Mesenchymal stem cell (in vitro differentiated cells and primary cell): Measurements from ENCODE around the gene SLC15A2.

ENCODE experiments used
- DNase-seq: peaks from one replicate; pipeline ENCODE4 v3.0.0-alpha.2; 2013
- H2AFZ ChIP-seq: one replicate; pipeline ENCODE4 v1.6.1; 2013; ENCODE audit warnings: low read depth, mild to moderate bottlenecking, control low read depth, inconsistent platforms, low read length, moderate library complexity
- H2AK5ac ChIP-seq: 2 replicates; pipeline ENCODE4 v1.6.1; 2013; ENCODE audit warnings: low read length, moderate library complexity, mild to moderate bottlenecking, inconsistent platforms; ENCODE audit not compliant: severe bottlenecking
- H2BK120ac ChIP-seq: one replicate; pipeline ENCODE4 v1.6.1; 2013; ENCODE audit warnings: low read depth, mild to moderate bottlenecking, inconsistent platforms, low read length, moderate library complexity
- H2BK12ac ChIP-seq, 2 experiments: one replicate each; pipeline ENCODE4 v1.6.1; 2013; ENCODE audit warnings: inconsistent platforms in 2 of 2, low read length in 2 of 2, mild to moderate bottlenecking in 2 of 2, moderate library complexity in 2 of 2, control low read depth in 1 of 2
- H2BK15ac ChIP-seq: one replicate; pipeline ENCODE4 v1.6.1; 2013; ENCODE audit warnings: mild to moderate bottlenecking, low read depth, inconsistent platforms; ENCODE audit not compliant: poor library complexity, severe bottlenecking
- H2BK5ac ChIP-seq: 2 replicates; pipeline ENCODE4 v1.6.1; 2013; ENCODE audit warnings: low read depth, mild to moderate bottlenecking, low read length, control low read depth, inconsistent platforms; ENCODE audit not compliant: poor library complexity, severe bottlenecking
- H3K14ac ChIP-seq, 2 experiments: one replicate each; pipeline ENCODE4 v1.6.1; 2013; ENCODE audit warnings: inconsistent platforms in 2 of 2, low read length in 2 of 2, control low read depth in 1 of 2, mild to moderate bottlenecking in 1 of 2, moderate library complexity in 1 of 2
- H3K18ac ChIP-seq, 2 experiments: one replicate each; pipeline ENCODE4 v1.6.1; 2013; ENCODE audit warnings: inconsistent platforms in 2 of 2, low read length in 2 of 2, control low read depth in 1 of 2, low read depth in 1 of 2, mild to moderate bottlenecking in 1 of 2
- H3K23ac ChIP-seq, 2 experiments: one replicate each; pipeline ENCODE4 v1.6.1; 2013; ENCODE audit warnings: inconsistent platforms in 2 of 2, low read length in 2 of 2, mild to moderate bottlenecking in 2 of 2, moderate library complexity in 2 of 2, control low read depth in 1 of 2
- H3K27ac ChIP-seq: 2 replicates; pipeline ENCODE4 v1.5.1; 2013; ENCODE audit warnings: mild to moderate bottlenecking, moderate library complexity, low read length, control low read depth, inconsistent platforms; ENCODE audit not compliant: poor library complexity, severe bottlenecking
- H3K27me3 ChIP-seq, 2 experiments: 2 replicates each; pipeline versions ENCODE4 v1.6.1 to v1.7.0; 2013; ENCODE audit warnings: low read length in 2 of 2, mild to moderate bottlenecking in 2 of 2, moderate library complexity in 2 of 2, control low read depth in 1 of 2, inconsistent platforms in 1 of 2; ENCODE audit not compliant: control insufficient read depth in 1 of 2, insufficient read depth in 1 of 2
- H3K36me3 ChIP-seq, 2 experiments: 2 replicates each; pipeline versions ENCODE4 v1.6.1 to v1.7.0; 2013; ENCODE audit warnings: low read length in 2 of 2, control low read depth in 1 of 2, inconsistent platforms in 1 of 2, low read depth in 1 of 2, mild to moderate bottlenecking in 1 of 2; ENCODE audit not compliant: insufficient read depth in 2 of 2, control insufficient read depth in 1 of 2
- H3K4ac ChIP-seq, 2 experiments: one replicate each; pipeline ENCODE4 v1.6.1; 2013; ENCODE audit warnings: inconsistent platforms in 2 of 2, low read length in 2 of 2, mild to moderate bottlenecking in 2 of 2, moderate library complexity in 2 of 2, control low read depth in 1 of 2, low read depth in 1 of 2
- H3K4me1 ChIP-seq: 2 replicates; pipeline ENCODE4 v1.6.1; 2013; ENCODE audit warnings: low read depth, low read length, control low read depth; ENCODE audit not compliant: control insufficient read depth, insufficient read depth
- H3K4me2 ChIP-seq: 2 replicates; pipeline ENCODE4 v1.6.1; 2013; ENCODE audit warnings: low read length, mild to moderate bottlenecking, inconsistent platforms; ENCODE audit not compliant: poor library complexity, severe bottlenecking
- H3K4me3 ChIP-seq, 2 experiments: 2 replicates each; pipeline versions ENCODE4 v1.5.1 to v1.7.0; 2013; ENCODE audit warnings: low read length in 2 of 2, mild to moderate bottlenecking in 2 of 2, control low read depth in 1 of 2, low read depth in 1 of 2; ENCODE audit not compliant: insufficient read depth in 1 of 2
- H3K79me1 ChIP-seq: replicated peaks from 2 replicates; pipeline ENCODE4 v1.6.1; 2013; ENCODE audit warnings: mild to moderate bottlenecking, control low read depth, low read length, inconsistent platforms; ENCODE audit not compliant: poor library complexity, severe bottlenecking
- H3K9ac ChIP-seq: 2 replicates; pipeline ENCODE4 v1.7.0; 2013; ENCODE audit warnings: mild to moderate bottlenecking, low read length, moderate library complexity
- H3K9me3 ChIP-seq: 2 replicates; pipeline ENCODE4 v1.7.0; 2013; ENCODE audit warnings: mild to moderate bottlenecking, low read length; ENCODE audit not compliant: control insufficient read depth
- H4K8ac ChIP-seq: one replicate; pipeline ENCODE4 v1.6.1; 2013; ENCODE audit warnings: inconsistent platforms, mild to moderate bottlenecking, low read length, moderate library complexity
- H4K91ac ChIP-seq: one replicate; pipeline ENCODE4 v1.6.1; 2013; ENCODE audit warnings: mild to moderate bottlenecking, low read length, inconsistent platforms
- WGBS: methylation state at CpG from one replicate; pipeline ENCODE4 v1.1.7; 2013; ENCODE audit warnings: mixed read lengths; 5-methylcytosine and 5-hydroxymethylcytosine counted together

Gene SLC15A2

DNA sequence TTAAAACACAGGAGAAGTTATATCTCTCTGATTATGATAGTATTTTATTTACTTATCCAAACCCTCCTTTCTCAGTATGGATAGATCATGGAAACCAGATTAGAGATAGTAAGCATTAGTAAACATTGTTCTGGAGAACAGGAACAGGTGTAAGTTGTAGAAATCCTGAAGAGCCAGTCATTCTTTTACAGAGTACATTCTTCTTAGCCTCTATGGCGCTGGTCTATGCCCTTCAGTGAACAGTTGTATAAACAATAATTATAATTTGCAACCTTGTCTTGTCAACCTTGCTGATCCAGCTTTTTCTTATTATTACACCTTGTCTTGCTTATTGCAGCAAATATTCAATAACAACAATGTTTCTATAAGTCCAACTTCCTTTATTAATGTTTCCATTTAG, 47.4 kb downstream of the SLC15A2 start:
- WGBS: 82% methylated on average over 1 of the region's 1 CpG
- no peak overlapping the region for H2AFZ ChIP-seq
- no peak overlapping the region for H2BK15ac ChIP-seq
- DNase-seq: no peak
- H3K27ac ChIP-seq: no peak overlapping the region
- H2AK5ac ChIP-seq: no peak overlapping the region
- H3K14ac ChIP-seq: no peak overlapping the region
- no peaks in the 10 kb centered on the region for H3K36me3 ChIP-seq
- no peak overlapping the region for H3K23ac ChIP-seq
- no peak overlapping the region for H4K8ac ChIP-seq
- H4K91ac ChIP-seq: no peak overlapping the region
- no peaks in the 10 kb centered on the region for H3K9me3 ChIP-seq
- H3K4me1 ChIP-seq: no peaks in the 10 kb centered on the region
- H2BK120ac ChIP-seq: no peak overlapping the region
- H3K9ac ChIP-seq: no peak overlapping the region
- H3K18ac ChIP-seq: no peak overlapping the region
- H3K79me1 ChIP-seq: no peaks in the 10 kb centered on the region
- H3K4me2 ChIP-seq: no peak overlapping the region
- no peaks in the 10 kb centered on the region for H3K27me3 ChIP-seq
- H2BK5ac ChIP-seq: no peak overlapping the region
- no peak overlapping the region for H3K4ac ChIP-seq
- no peak overlapping the region for H2BK12ac ChIP-seq
- H3K4me3 ChIP-seq: no peak overlapping the region

DNA sequence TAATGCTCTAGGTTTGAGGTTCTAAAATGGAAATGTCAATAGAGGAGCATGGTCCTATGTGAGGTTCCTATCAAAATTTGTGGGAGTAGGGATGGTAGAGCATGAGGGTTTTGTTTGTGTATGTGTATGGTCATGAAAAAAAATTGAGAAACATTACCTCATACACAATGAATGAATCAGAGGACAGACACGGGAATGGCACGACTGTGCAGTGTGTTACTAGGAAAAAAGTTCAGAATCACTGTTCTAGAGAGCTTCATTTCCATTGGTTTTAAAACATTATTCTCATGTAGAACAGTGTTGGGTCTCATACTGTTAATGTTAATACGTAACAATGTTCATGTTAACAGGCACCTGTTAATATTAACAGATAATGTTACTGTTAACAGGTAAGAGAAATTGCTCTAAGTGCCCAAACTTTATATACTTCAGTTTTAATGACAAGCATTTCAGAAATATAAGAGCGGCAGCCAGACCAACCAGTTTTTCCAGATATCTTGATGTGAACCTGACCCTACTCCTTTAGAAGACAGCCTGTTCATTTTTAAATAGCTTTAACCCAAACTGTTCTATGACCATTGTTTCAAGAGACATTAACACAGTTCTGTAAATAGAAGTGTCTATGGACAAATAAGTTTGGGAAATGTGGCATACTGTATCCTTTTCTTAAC, 48.0 kb downstream of the SLC15A2 start:
- Histone ChIP-seq H4K8ac (no peak overlapping the region), H3K4me2 (no peak overlapping the region), H2BK12ac (no peak overlapping the region), H2AK5ac (no peak overlapping the region), H3K23ac (no peak overlapping the region), H3K27me3 (no peaks in the 10 kb centered on the region), H3K14ac (no peak overlapping the region), H3K4ac (no peak overlapping the region), H3K4me3 (no peak overlapping the region), H3K79me1 (no peaks in the 10 kb centered on the region), H3K9me3 (peaks cover 2% of the 10 kb centered on the region), H4K91ac (no peak overlapping the region), H3K27ac (no peak overlapping the region), H2BK15ac (no peak overlapping the region), H3K4me1 (no peaks in the 10 kb centered on the region), H2BK5ac (no peak overlapping the region), H3K18ac (no peak overlapping the region), H3K9ac (no peak overlapping the region), H2BK120ac (no peak overlapping the region), H2AFZ (no peak overlapping the region), H3K36me3 (no peaks in the 10 kb centered on the region)
- 87% methylated on average over 3 of the region's 4 CpGs for WGBS
- no peak for DNase-seq

DNA sequence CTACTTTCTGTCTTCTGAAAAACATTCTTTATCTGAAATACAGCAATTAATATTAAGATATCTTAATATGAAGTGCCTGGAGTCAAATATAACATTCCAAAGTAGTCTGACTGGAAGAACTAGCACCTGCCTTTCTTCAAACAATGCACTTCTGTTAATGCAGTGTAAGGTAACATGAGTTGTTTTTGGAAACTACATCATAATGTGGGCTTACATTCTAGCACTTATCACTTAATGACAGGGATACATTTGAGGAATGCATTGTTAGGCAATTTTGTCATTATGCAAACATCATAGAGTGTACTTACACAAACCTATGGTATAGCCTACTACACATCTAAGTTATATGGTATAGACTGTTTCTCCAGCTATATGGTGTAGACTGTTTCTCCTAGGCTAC, 49.2 kb downstream of the SLC15A2 start:
- Histone ChIP-seq H2BK12ac (no peak overlapping the region), H3K27ac (no peak overlapping the region), H3K23ac (no peak overlapping the region), H3K4me2 (no peak overlapping the region), H3K9me3 (peaks cover 2% of the 10 kb centered on the region), H3K18ac (no peak overlapping the region), H2BK15ac (no peak overlapping the region), H3K27me3 (no peaks in the 10 kb centered on the region), H3K4me1 (no peaks in the 10 kb centered on the region), H3K36me3 (no peaks in the 10 kb centered on the region), H2AFZ (no peak overlapping the region), H2AK5ac (no peak overlapping the region), H4K91ac (no peak overlapping the region), H3K79me1 (no peaks in the 10 kb centered on the region), H2BK120ac (no peak overlapping the region), H2BK5ac (no peak overlapping the region), H3K14ac (no peak overlapping the region), H3K4ac (no peak overlapping the region), H3K9ac (no peak overlapping the region), H4K8ac (no peak overlapping the region), H3K4me3 (no peak overlapping the region)
- DNase-seq: no peak

DNA sequence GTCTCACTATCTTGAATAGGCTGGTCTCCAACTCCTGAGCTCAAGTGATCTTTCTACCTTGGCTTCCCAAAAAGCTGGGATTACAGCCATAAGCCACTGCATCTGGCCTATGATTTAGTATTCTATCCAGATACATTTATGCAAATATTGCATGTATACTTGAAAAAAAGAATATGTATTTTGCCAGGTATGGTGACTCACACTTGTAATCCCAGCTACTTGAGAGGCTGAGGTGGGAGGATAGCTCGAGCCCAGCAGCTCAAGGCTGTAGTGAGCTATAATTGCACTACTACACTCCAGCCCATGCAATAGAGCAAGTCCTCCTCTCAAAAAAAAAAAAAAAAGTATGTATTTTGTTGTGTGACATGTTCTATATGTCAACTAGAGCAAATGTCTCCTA, 54.4 kb downstream of the SLC15A2 start:
- DNase-seq: no peak
- H3K4ac ChIP-seq: no peak overlapping the region
- no peaks in the 10 kb centered on the region for H3K27me3 ChIP-seq
- no peak overlapping the region for H3K4me3 ChIP-seq
- H3K79me1 ChIP-seq: no peaks in the 10 kb centered on the region
- no peak overlapping the region for H4K8ac ChIP-seq
- no peak overlapping the region for H2AK5ac ChIP-seq
- H3K9ac ChIP-seq: no peak overlapping the region
- no CpG with 5 or more reads among the region's 1 CpG for WGBS
- H2BK12ac ChIP-seq: no peak overlapping the region
- no peaks in the 10 kb centered on the region for H3K4me1 ChIP-seq
- no peak overlapping the region for H3K27ac ChIP-seq
- H2AFZ ChIP-seq: no peak overlapping the region
- peaks cover 23% of the 10 kb centered on the region for H3K9me3 ChIP-seq
- no peak overlapping the region for H3K14ac ChIP-seq
- H3K36me3 ChIP-seq: no peaks in the 10 kb centered on the region
- H3K18ac ChIP-seq: no peak overlapping the region
- H4K91ac ChIP-seq: no peak overlapping the region
- no peak overlapping the region for H2BK5ac ChIP-seq
- no peak overlapping the region for H2BK120ac ChIP-seq
- H2BK15ac ChIP-seq: no peak overlapping the region
- H3K23ac ChIP-seq: no peak overlapping the region
- H3K4me2 ChIP-seq: no peak overlapping the region
